ENCODE results near the gene SMAD7. TPM values are rescaled to one million over a fixed set of nuclear protein-coding genes. Genes with fewer than 3 reads are reported as not detected.

SMAD7 gene
- total RNA-seq, 1 donor from 2014 or later = 53.6 TPM

GRCh38 chr18:48919547-48919946, 31.2 kb downstream of the SMAD7 start:
- Mint-ChIP-seq H3K27ac (ENCODE audit: unreplicated experiment) (peak overlapping the region; percentile 34), H3K4me1 (ENCODE audit: unreplicated experiment) (peaks cover 63% of the 10 kb centered on the region), H3K36me3 (ENCODE audit: unreplicated experiment) (peaks cover 30% of the 10 kb centered on the region), H3K4me3 (ENCODE audit: unreplicated experiment) (no peak overlapping the region), H3K27me3 (ENCODE audit: unreplicated experiment) (no peaks in the 10 kb centered on the region), H3K9me3 (ENCODE audit: unreplicated experiment) (no peaks in the 10 kb centered on the region)
- TF ChIP-seq CTCF (IDR thresholded peaks at IDR 0.05) = no peak
- DNase-seq (ENCODE audit: extremely low spot score, unreplicated experiment) = no peak

- DNase-seq (ENCODE audit: extremely low spot score, unreplicated experiment) = no peak
- no peak for TF ChIP-seq CTCF (IDR thresholded peaks at IDR 0.05)
- Mint-ChIP-seq H3K27me3 (ENCODE audit: unreplicated experiment) (no peaks in the 10 kb centered on the region), H3K4me3 (ENCODE audit: unreplicated experiment) (no peak overlapping the region), H3K27ac (ENCODE audit: unreplicated experiment) (no peak overlapping the region), H3K4me1 (ENCODE audit: unreplicated experiment) (peaks cover 58% of the 10 kb centered on the region), H3K9me3 (ENCODE audit: unreplicated experiment) (no peaks in the 10 kb centered on the region), H3K36me3 (ENCODE audit: unreplicated experiment) (peaks cover 29% of the 10 kb centered on the region)
Observed at GRCh38 chr18:48918660-48919456, 31.9 kb downstream of the SMAD7 start.

- H3K27me3 Mint-ChIP-seq (ENCODE audit: unreplicated experiment) = no peaks in the 10 kb centered on the region
- no peaks in the 10 kb centered on the region for H3K9me3 Mint-ChIP-seq (ENCODE audit: unreplicated experiment)
- no peak for TF ChIP-seq CTCF (IDR thresholded peaks at IDR 0.05)
- H3K27ac Mint-ChIP-seq (ENCODE audit: unreplicated experiment) = peak overlapping the region; percentile 77
- peaks cover 48% of the 10 kb centered on the region for H3K4me1 Mint-ChIP-seq (ENCODE audit: unreplicated experiment)
- peaks cover 25% of the 10 kb centered on the region for H3K36me3 Mint-ChIP-seq (ENCODE audit: unreplicated experiment)
- DNase-seq (ENCODE audit: extremely low spot score, unreplicated experiment) = no peak
- H3K4me3 Mint-ChIP-seq (ENCODE audit: unreplicated experiment) = no peak overlapping the region
Observed at GRCh38 chr18:48917579-48918517, 32.9 kb downstream of the SMAD7 start.

GRCh38 chr18:48915626-48916425, 34.9 kb downstream of the SMAD7 start:
- H3K4me3 Mint-ChIP-seq (ENCODE audit: unreplicated experiment) = no peak overlapping the region
- H3K9me3 Mint-ChIP-seq (ENCODE audit: unreplicated experiment) = no peaks in the 10 kb centered on the region
- peak overlapping the region; percentile 67 for H3K27ac Mint-ChIP-seq (ENCODE audit: unreplicated experiment)
- H3K36me3 Mint-ChIP-seq (ENCODE audit: unreplicated experiment) = peaks cover 14% of the 10 kb centered on the region
- DNase-seq (ENCODE audit: extremely low spot score, unreplicated experiment) = no peak
- no peaks in the 10 kb centered on the region for H3K27me3 Mint-ChIP-seq (ENCODE audit: unreplicated experiment)
- TF ChIP-seq CTCF (IDR thresholded peaks at IDR 0.05) = no peak
- peaks cover 31% of the 10 kb centered on the region for H3K4me1 Mint-ChIP-seq (ENCODE audit: unreplicated experiment)
